ENCODE measurements around the gene ELK1. TPM values are rescaled to one million over a fixed set of nuclear protein-coding genes. Genes with fewer than 3 reads are reported as not detected.
"Not testable (repeated sequence)": the region's sequence is repeated elsewhere in the genome, so short reads cannot be mapped to it uniquely, and the experiment has no call there.

Gene ELK1
- total RNA-seq, 1 donor from 2014 or later = 30.7 TPM

DNA sequence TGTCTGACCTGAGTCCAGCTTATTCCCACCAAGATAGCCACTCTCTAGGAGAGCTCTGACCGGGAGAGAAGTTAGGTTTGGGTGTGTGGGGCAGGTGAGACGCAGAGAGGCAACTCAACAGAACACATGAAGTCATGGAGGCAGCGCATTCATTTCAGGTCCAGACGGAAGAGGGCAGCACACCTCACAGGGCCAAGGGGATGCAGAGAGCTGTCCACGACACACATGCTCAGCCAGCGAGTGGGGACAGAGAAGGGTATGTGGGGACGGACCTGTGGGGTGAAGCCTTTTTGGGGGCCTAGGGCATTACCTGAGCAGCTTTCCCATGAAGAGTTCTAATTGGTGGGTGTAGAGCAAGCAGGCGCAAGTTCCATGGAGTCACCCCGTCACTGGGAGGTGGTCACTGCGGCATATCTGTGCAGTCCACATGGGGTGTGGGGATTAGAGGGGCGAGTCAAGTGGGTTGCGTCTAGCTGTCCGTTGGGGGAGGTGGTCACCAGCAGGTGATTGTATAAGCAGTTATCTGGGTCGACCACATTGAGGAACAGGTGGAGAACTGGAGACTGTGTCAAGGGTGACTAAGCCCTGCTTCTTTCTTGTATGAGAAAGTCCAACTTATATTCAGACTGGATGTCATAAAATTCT is 32.9 kb upstream of the ELK1 start:
- peaks cover 15% of the 10 kb centered on the region for H3K27me3 Mint-ChIP-seq

GRCh38 chrX:47675959-47676859 is 25.8 kb upstream of the ELK1 start:
- H3K4me1 Mint-ChIP-seq (ENCODE audit: unreplicated experiment); H3K27me3 Mint-ChIP-seq; H3K27ac Mint-ChIP-seq; H3K4me3 Mint-ChIP-seq; H3K36me3 Mint-ChIP-seq; DNase-seq (ENCODE audit: extremely low spot score, unreplicated experiment); H3K9me3 Mint-ChIP-seq: not testable (repeated sequence)

More for the DNA sequence above, 32.9 kb upstream of the ELK1 start:
- Mint-ChIP-seq H3K9me3 (peaks cover 5% of the 10 kb centered on the region), H3K4me1 (ENCODE audit: unreplicated experiment) (no peaks in the 10 kb centered on the region), H3K36me3 (no peaks in the 10 kb centered on the region), H3K27ac (no peak overlapping the region), H3K4me3 (no peak overlapping the region)
- TF ChIP-seq CTCF (conservative IDR thresholded peaks at IDR 0.05) = no peak
- no peak for DNase-seq (ENCODE audit: extremely low spot score, unreplicated experiment)

GRCh38 chrX:47674776-47675175 is 24.4 kb upstream of the ELK1 start:
- Mint-ChIP-seq H3K27me3 (no peaks in the 10 kb centered on the region), H3K9me3 (peaks cover 9% of the 10 kb centered on the region), H3K27ac (no peak overlapping the region), H3K4me3 (no peak overlapping the region), H3K36me3 (no peaks in the 10 kb centered on the region), H3K4me1 (ENCODE audit: unreplicated experiment) (no peaks in the 10 kb centered on the region)
- no peak for TF ChIP-seq CTCF (conservative IDR thresholded peaks at IDR 0.05)
- no peak for DNase-seq (ENCODE audit: extremely low spot score, unreplicated experiment)

GRCh38 chrX:47665797-47666196 is 15.4 kb upstream of the ELK1 start:
- not testable (repeated sequence) for H3K4me3 Mint-ChIP-seq, H3K36me3 Mint-ChIP-seq, H3K27me3 Mint-ChIP-seq

DNA sequence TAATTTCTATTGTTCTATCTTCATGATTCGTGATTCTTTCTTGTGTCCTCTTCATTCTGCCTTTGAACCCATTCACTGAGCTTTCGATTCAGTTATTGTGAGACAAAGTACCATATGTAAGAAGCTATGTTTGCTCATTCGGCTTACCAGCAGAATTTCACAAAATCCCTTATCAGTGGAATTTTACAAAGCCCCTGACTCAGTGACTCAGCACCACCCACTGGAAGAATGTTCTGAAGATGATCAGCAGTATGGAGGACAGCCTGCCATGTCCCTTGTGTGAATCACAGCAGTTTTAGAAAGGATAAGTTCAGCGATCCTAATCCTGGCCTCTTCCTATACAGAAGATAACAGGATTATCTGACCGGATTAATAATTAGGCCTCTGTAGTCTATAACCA is 14.4 kb upstream of the ELK1 start:
- Mint-ChIP-seq H3K9me3 (no peaks in the 10 kb centered on the region), H3K4me3 (no peak overlapping the region), H3K27ac (no peak overlapping the region), H3K4me1 (ENCODE audit: unreplicated experiment) (no peaks in the 10 kb centered on the region), H3K36me3 (no peaks in the 10 kb centered on the region), H3K27me3 (no peaks in the 10 kb centered on the region)
- TF ChIP-seq CTCF (conservative IDR thresholded peaks at IDR 0.05) = no peak
- DNase-seq (ENCODE audit: extremely low spot score, unreplicated experiment) = no peak

More at GRCh38 chrX:47665797-47666196, 15.4 kb upstream of the ELK1 start:
- H3K4me1 Mint-ChIP-seq (ENCODE audit: unreplicated experiment); DNase-seq (ENCODE audit: extremely low spot score, unreplicated experiment); H3K9me3 Mint-ChIP-seq; H3K27ac Mint-ChIP-seq: not testable (repeated sequence)

DNA sequence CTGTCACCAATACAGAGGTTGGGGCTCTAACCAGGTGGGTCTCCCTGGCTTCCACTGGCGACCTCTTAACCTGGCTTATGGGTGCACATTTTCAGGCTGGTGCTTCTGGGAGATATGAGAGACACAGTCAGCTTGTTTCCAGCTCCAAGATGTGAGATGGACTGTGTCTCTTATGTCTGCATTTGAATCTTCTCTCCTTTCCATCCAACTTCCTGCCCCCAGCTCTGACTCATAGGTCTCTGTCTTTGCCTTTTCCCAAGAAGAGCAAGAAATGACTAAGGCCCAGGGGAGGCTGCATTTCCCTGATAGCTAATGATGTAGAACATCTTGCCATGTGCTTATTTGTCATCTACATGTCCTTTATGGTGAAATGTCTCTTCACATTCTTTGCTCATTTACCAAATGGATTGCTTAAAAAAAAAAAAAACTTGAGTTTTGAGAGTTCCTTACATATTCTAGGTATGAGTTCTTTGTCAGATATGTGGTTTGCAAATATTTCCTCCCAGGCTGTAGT is 11.8 kb upstream of the ELK1 start:
- Mint-ChIP-seq H3K4me3 (no peak overlapping the region), H3K4me1 (ENCODE audit: unreplicated experiment) (peaks cover 4% of the 10 kb centered on the region), H3K9me3 (no peaks in the 10 kb centered on the region), H3K27ac (no peak overlapping the region), H3K27me3 (no peaks in the 10 kb centered on the region), H3K36me3 (no peaks in the 10 kb centered on the region)
- no peak for DNase-seq (ENCODE audit: extremely low spot score, unreplicated experiment)
- no peak for TF ChIP-seq CTCF (conservative IDR thresholded peaks at IDR 0.05)
